Heart left ventricle (tissue), 16 donors: Measurements from ENCODE around the gene NUDT16L1. TPM values are rescaled to one million over a fixed set of nuclear protein-coding genes. Genes with fewer than 3 reads are reported as not detected.
A peak's percentile ranks its signal among the peaks of the same experiment; 100 is the strongest.

Experiments used
- ATAC-seq, 4 donors: fragments of 200-7000 bp; cut with Tn5 transposase; one replicate each; pipeline ENCODE4 v1.9.1; 2020 to 2022; ENCODE audit warnings: moderate library complexity in 4 of 4, mild to moderate bottlenecking in 3 of 4, moderate number of reproducible peaks in 1 of 4
- DNase-seq, 5 donors: peaks; one replicate each; pipeline ENCODE4 v3.0.0-alpha.2; 2020
- H3K27ac ChIP-seq, 12 donors: fragments of 200-600 bp; sonication (generic) in 4 of 12; one replicate each; pipeline versions ENCODE4 v1.5.0 to v1.8.0; 2016 to 2022; ENCODE audit warnings: mild to moderate bottlenecking in 2 of 12
- H3K27me3 ChIP-seq, 9 donors: fragments of 200-600 bp; sonication (generic) in 2 of 9; one replicate each; pipeline versions ENCODE4 v1.5.1 to v1.8.0; 2016 to 2022; ENCODE audit warnings: mild to moderate bottlenecking in 3 of 9
- H3K36me3 ChIP-seq, 9 donors: fragments of 200-600 bp; sonication (generic) in 2 of 9; one replicate each; pipeline versions ENCODE4 v1.5.0 to v1.8.0; 2018 to 2022; ENCODE audit warnings: mild to moderate bottlenecking in 2 of 9
- H3K4me1 ChIP-seq, 12 donors: fragments of 200-600 bp; sonication (generic) in 4 of 12; one replicate each; pipeline versions ENCODE4 v1.5.0 to v1.8.0; 2016 to 2022; ENCODE audit warnings: mild to moderate bottlenecking in 3 of 12
- H3K4me3 ChIP-seq, 12 donors: fragments of 200-600 bp; sonication (generic) in 4 of 12; one replicate each; pipeline versions ENCODE4 v1.5.0 to v1.8.0; 2017 to 2022; ENCODE audit warnings: mild to moderate bottlenecking in 9 of 12, moderate library complexity in 4 of 12
- H3K9me3 ChIP-seq, 12 donors: fragments of 200-600 bp; sonication (generic) in 4 of 12; one replicate each; pipeline versions ENCODE4 v1.5.0 to v1.8.0; 2016 to 2022; ENCODE audit warnings: mild to moderate bottlenecking in 1 of 12
- POLR2A ChIP-seq, 2 donors: fragments of 450-650 bp; IDR thresholded peaks; one replicate each; pipeline ENCODE4 v1.6.1; 2017; ENCODE audit warnings: antibody characterized with exemption in 2 of 2, mild to moderate bottlenecking in 2 of 2, moderate library complexity in 2 of 2
- WGBS, 4 donors: extraction: QIAGEN DNeasy Blood & Tissue Kit in 2 of 4; methylation state at CpG; one replicate each; pipeline versions ENCODE4 v1.1.5 to v1.1.7; 2013 to 2018; 5-methylcytosine and 5-hydroxymethylcytosine counted together
- intact Hi-C, 10 donors: fragments of 100-400 bp; cut with DNase I; formaldehyde crosslinking; loops; one replicate each; pipeline versions ENCODE4 v1.11.1 to v1.14.2; 2022
- polyA plus RNA-seq, 2 donors: library from polyadenylated mRNA; stranded (reverse); fragments of 200-250 nt; gene quantifications; one replicate each; pipeline ENCODE4 v1.2.3, GENCODE V29; 2013
- total RNA-seq, 9 donors: library from RNA; depleted of rRNA in 2 of 9; stranded (reverse); fragments of >200 nt in 2 of 9; fragmentation: NEBNext Ultra II Directional in 3 of 9; extraction: Animal tissue kit (Norgen Biotek cat#: 25700) in 3 of 9; gene quantifications; one replicate each; pipeline versions ENCODE4 v1.1.0 to v1.2.4, GENCODE V29; 2016 to 2023
- TF ChIP-seq, protein P1 (sequence below), 12 donors: fragments of 200-600 bp; sonication (generic) in 4 of 12; IDR thresholded peaks; one replicate each; pipeline versions ENCODE4 v1.5.0 to v1.8.0; 2018 to 2022; ENCODE audit warnings: antibody characterized with exemption in 12 of 12, mild to moderate bottlenecking in 5 of 12
- donor health status: ischemic (EF 13 %, LVEDD 7.1; RV severe dilation, severe dysfunction).
- donor health status: healthy with polysubstance abuse.
- donor health status: DM: no; HTN: yes; CAD: no.
- donor health status: DM: no; HTN: no; CAD: no.
- donor health status: ischemic (EF 25% LVEDD 6.9; RV normal size, moderate dysfunction).
- donor health status: ischemic (EF 25% LVEDD 5.7; RV mildly dilated, moderate dysfunction).
- donor health status: healthy.
- donor health status: DM: yes; HTN: yes; CAD: no.
- donor health status: ischemic (EF 35%, LVEDD 5.7; RV mildly dilated, moderate dysfunction).
- donor health status: nonischemic (EF 11% LVEDD 7.7; RV severe dilation, severe dysfunction).
- donor health status: DM: yes; HTN: yes; CAD: no.
- donor health status: PGD.
- donor health status: ischemic (EF 29% LVEDD 5.4; RV normal size, mild dysfunction).
- donor health status: nonischemic (EF 23%, LVEDD 6.1; RV moderate dilation, normal function).

Gene NUDT16L1
- total and polyA plus RNA-seq, 11 donors, result 33.1 to 65.2 (median 47.5) TPM

DNA sequence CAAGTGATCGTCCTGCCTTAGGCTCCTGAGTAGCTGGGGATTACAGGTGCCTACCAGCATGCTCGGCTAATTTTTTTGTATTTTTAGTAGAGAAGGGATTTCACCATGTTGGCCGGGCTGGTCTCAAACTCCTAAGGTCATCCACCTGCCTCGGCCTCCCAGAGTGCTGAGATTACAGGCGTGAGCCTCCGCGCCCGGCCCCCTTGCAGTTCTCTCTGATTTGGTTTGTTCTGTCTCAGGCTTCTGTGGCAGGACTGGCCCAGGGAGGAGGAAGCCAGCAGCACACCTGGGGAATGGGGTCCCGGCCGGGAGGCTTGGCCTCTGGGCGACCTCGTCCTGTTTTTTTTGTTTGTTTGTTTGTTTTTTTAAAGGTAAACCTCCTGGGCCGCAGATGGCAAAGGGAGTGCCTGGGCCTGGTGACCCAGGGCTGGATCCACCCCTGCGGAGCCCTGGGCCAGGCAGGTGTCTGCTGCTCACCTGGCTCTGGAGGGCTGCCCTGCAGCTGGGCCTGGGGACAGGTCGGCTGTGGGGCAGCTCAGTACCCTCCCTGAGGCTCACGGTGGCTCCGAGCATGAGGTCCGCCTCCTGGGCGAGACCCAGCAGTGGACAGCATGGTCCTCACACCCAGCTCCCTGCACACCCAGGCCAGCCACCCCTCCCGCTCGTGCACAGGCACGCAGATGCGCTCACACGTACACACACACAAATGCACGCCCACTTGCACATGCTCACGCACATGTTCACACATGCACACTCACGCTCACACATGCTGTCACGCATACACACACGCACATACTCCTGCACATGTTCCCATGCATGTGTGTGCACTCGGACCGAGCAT, 3.3 kb upstream of the NUDT16L1 start:
- intact Hi-C loops, result loop anchor here in 2 of 10 donors (5.0 to 10.0 kb wide), 2 partner anchors 68 to 265 kb away; partner anchors contain the start of genes SEC14L5 (in 2 of the 2) and MGRN1 (in 1 of the 2)
- Histone ChIP-seq H3K4me3 (no peak overlapping the region), H3K27ac (no peak overlapping the region), H3K36me3 (peaks cover 0 to 53% (median 20%) of the 10 kb centered on the region in 9 donors), H3K27me3 (no peaks in the 10 kb centered on the region), H3K4me1 (peaks cover under 1 to 36% (median 16%) of the 10 kb centered on the region in 12 donors), H3K9me3 (no peaks in the 10 kb centered on the region)
- TF ChIP-seq POLR2A (IDR thresholded peaks at IDR 0.05), result no peak
- ATAC-seq, result no peak
- DNase-seq, result no peak
- WGBS, 4 donors, result 86 to 91% (median 88%) methylated on average over 24 to 31 of the region's 31 CpGs

DNA sequence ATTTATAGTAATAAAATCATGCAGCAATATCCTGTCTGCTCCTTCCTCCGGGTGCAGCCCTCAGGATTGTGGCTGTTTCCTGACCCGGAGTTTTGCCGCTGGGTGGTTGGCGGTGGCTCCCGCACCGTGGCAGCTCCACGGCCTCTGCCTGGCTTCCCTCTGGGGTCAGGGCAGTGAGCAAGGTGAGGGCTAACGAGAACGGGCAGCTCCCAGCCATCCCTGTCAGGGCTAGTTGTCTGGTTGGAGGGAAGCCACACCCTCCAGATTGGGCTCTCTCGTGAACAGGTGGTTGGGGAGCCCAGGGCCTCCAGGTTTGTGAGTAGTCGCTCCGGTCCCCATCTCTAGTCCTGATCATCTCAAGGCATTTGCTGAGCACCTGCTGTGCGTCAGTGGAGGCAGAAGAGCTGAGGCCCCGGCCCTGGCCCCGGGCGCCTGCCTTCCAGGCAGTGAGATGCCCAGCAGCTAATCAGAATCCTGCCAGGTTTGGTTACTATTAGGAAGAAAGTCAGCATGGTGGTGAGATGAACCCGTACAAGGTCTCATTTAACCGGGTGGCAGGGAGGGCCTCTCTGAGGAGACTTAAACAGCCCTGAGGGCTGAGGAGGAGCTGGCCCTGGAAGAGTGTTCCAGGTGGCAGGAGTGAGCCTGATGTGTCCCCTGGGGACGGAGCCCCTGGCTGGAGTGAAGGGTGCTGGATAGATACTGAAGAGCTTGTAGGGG, 2.3 kb upstream of the NUDT16L1 start:
- H3K36me3 ChIP-seq, result peaks cover 0 to 50% (median 22%) of the 10 kb centered on the region in 9 donors
- ATAC-seq, result no peak
- intact Hi-C loops, result loop anchor here in 1 of 10 donors (5.0 to 10.0 kb wide), 2 partner anchors 69 to 264 kb away; partner anchors contain the start of genes MGRN1 and SEC14L5

DNA sequence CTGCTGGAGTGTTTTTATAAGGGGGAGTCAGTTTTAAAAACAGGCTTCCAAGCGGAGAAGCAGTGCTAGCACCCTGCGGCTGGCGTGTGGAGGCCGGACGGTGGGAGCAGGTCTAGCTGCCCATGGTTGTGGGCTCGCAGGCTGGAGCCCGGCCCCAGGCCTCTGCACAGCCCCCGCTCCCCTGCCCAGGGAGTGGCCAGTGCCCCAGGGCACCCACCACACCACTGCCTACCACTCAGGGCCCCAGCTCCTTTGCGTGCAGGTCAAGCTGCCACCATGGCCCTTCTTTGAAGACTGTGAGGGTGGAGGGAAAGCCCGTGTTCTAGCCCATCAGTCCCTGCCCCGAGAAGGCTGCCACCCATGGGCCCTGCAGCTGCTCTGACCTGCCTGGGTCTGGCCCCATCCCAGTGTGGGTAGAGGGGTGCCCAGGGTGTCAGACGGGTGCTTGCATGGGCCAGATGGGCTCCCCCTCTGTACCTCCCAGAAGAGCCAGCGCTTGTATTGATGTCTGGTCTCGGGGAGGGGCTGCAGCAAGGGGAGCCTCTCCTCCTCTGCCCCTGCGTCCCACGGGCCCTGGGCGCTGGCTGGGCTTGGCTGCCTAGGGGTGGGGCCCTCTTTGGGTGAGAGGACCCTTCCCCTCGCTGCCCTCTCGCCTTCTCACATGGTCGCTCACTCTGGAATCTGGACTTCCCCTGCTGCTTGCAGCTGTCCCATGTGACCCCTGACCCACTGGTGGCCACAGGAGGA, 1.5 kb upstream of the NUDT16L1 start:
- Histone ChIP-seq H3K36me3 (peaks cover 0 to 50% (median 27%) of the 10 kb centered on the region in 9 donors), H3K9me3 (no peaks in the 10 kb centered on the region), H3K27ac (no peak overlapping the region), H3K4me3 (no peak overlapping the region), H3K27me3 (no peaks in the 10 kb centered on the region), H3K4me1 (peaks cover 5 to 49% (median 26%) of the 10 kb centered on the region in 12 donors)
- 76 to 86% (median 84%) methylated on average over 12 to 20 of the region's 20 CpGs for WGBS, 4 donors
- DNase-seq, result peak in 2 of 5 donors; percentile 26 to 64
- intact Hi-C loops, result loop anchor here in 2 of 10 donors (2.0 to 10.0 kb wide), 3 partner anchors 43 to 263 kb away; partner anchors contain the start of genes ANKS3 (in 1 of the 2), DNAAF8 (in 1 of the 2), MGRN1 (in 1 of the 2) and SEC14L5 (in 1 of the 2)
- TF ChIP-seq POLR2A (IDR thresholded peaks at IDR 0.05), result no peak
- TF ChIP-seq, protein P1, sequence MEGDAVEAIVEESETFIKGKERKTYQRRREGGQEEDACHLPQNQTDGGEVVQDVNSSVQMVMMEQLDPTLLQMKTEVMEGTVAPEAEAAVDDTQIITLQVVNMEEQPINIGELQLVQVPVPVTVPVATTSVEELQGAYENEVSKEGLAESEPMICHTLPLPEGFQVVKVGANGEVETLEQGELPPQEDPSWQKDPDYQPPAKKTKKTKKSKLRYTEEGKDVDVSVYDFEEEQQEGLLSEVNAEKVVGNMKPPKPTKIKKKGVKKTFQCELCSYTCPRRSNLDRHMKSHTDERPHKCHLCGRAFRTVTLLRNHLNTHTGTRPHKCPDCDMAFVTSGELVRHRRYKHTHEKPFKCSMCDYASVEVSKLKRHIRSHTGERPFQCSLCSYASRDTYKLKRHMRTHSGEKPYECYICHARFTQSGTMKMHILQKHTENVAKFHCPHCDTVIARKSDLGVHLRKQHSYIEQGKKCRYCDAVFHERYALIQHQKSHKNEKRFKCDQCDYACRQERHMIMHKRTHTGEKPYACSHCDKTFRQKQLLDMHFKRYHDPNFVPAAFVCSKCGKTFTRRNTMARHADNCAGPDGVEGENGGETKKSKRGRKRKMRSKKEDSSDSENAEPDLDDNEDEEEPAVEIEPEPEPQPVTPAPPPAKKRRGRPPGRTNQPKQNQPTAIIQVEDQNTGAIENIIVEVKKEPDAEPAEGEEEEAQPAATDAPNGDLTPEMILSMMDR (IDR thresholded peaks at IDR 0.05), result no peak
- no peak for ATAC-seq

More for the DNA sequence above, 2.3 kb upstream of the NUDT16L1 start:
- H3K4me3 ChIP-seq, result no peak overlapping the region
- no peak overlapping the region for H3K27ac ChIP-seq
- no peaks in the 10 kb centered on the region for H3K27me3 ChIP-seq
- TF ChIP-seq POLR2A (IDR thresholded peaks at IDR 0.05), result no peak
- TF ChIP-seq, protein P1 (IDR thresholded peaks at IDR 0.05), result no peak
- WGBS, 4 donors, result 67 to 78% (median 69%) methylated on average over 12 to 19 of the region's 19 CpGs
- H3K4me1 ChIP-seq, result peaks cover 5 to 42% (median 24%) of the 10 kb centered on the region in 12 donors
- peak in 2 of 5 donors; percentile 24 to 59 for DNase-seq
- no peaks in the 10 kb centered on the region for H3K9me3 ChIP-seq
